ENCODE results near the gene ANKRD13B.

The ANKRD13B gene

DNA sequence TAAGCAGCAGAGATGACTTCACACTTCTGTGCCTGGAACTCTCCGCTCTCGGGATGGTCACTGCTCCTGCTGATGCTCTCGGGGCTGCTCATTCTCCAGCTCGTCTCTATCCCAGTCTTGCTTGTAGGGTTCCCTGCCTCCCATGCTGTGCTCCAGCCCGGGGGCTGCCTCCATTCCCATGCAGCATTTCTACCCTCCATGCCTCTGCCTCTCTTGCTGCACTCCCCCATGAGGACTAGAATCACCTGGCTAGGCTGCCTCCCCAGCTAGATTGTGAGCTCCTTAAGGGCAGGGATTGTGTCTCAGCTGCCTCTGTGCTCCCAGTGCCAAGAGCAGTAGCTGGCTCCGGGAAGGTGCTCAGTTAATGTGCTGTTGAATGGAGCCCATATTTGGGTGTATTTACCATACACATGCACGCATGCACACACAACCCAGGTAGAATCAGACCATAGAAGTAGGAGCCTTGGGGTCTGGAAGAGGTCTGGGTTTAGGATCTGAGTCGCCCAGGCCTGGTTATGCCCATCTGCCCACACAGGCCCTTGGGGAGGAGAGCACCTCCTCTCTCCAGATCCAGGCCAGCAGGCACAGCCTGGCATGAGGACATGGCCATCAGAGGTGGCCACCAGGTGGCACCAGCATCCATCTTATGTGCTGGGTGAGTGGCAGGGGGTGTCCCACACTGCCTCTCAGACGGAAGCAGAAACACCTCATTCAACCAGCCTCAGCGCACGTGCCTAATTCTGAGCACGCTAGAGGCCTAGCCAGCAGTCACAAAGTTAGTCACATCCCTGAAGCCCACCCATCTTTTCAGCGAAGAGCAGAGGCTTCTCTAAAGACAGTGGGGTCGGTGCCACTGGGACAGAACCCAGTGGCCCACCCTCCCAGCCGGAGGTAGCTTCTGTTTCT lies 12.8 kb upstream of the ANKRD13B start:
- in situ Hi-C loops (cut with HindIII; ENCODE audit: low sequenced_read_pairs), result no loop called here

DNA sequence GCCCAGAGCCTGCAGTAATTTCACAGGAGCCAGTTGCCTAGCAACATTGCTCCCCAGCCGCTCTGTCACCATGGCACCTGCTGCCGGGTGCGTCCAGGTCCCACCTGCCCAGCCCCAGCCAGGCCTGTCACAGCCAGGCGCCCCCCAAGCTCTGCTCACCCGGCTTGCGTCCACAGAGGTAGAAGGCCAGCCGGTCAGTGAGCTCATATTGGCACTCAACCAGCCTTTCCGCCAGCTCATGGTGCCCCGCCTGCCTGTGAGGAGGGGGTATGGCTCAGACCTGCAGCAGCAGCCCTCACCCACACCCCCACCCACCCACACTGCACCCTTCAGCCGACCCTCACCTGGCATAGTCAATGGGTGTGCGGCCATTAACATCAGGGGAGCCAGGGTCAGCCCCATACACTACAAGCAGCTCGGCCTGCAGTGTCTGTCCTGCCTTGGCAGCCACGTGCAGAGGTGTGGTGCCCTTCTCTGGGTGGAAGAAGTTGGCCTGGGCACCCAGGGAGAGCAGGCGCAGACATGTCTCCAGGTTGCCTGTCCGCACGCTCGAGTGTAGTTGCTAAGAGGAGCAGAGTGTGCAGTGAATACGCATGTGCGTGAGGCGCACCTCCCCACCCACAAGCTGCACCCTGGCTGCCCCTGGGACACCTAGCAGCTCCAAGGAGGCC lies 11.2 kb upstream of the ANKRD13B start:
- in situ Hi-C loops (cut with HindIII; ENCODE audit: low sequenced_read_pairs), result no loop called here

DNA sequence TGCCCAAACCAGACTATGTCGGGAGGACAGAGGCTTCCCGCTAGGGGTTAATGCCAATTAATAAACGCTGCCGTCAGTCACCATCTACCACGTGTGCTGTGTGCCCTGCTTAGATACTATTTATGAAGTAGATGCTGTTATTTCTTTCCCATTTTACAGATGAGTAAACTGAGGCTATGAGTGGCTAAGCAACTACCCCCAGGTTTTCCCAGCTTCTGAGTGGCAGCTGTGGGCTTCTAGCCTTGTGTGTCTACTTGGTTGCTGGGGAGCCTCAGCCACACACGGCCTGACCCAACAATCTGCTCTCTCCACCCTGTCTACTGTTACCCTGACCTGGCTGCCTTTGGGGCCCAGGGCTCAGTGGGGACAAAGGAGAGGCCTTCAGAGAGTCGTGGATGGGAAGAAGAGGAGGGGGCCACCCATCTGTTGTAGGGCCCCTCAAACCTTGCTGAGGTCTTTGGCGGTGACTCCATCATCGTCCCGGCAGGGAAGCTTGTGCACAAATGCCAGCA lies 10.6 kb upstream of the ANKRD13B start:
- in situ Hi-C loops (cut with HindIII; ENCODE audit: low sequenced_read_pairs), result no loop called here

DNA sequence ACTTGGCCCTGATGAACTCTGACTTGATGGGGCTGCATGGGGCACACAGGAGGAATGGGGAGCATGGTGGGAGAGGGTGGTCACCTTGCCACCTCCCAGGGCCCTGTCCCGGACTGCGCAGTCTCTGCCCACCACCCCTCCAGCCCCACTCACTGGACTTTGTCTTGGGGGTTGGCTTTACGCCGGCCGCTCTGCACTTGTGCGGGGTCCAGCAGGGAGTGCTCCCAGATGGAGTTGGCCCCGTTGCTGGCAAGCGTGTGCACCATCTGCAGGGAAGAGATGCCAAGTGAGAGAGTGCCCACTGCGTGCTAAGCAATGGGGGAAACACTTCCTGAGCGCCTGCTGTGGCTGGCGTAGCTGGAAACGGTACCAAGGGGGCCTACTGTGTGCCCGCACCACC lies 10.2 kb upstream of the ANKRD13B start:
- in situ Hi-C loops (cut with HindIII; ENCODE audit: low sequenced_read_pairs), result no loop called here

DNA sequence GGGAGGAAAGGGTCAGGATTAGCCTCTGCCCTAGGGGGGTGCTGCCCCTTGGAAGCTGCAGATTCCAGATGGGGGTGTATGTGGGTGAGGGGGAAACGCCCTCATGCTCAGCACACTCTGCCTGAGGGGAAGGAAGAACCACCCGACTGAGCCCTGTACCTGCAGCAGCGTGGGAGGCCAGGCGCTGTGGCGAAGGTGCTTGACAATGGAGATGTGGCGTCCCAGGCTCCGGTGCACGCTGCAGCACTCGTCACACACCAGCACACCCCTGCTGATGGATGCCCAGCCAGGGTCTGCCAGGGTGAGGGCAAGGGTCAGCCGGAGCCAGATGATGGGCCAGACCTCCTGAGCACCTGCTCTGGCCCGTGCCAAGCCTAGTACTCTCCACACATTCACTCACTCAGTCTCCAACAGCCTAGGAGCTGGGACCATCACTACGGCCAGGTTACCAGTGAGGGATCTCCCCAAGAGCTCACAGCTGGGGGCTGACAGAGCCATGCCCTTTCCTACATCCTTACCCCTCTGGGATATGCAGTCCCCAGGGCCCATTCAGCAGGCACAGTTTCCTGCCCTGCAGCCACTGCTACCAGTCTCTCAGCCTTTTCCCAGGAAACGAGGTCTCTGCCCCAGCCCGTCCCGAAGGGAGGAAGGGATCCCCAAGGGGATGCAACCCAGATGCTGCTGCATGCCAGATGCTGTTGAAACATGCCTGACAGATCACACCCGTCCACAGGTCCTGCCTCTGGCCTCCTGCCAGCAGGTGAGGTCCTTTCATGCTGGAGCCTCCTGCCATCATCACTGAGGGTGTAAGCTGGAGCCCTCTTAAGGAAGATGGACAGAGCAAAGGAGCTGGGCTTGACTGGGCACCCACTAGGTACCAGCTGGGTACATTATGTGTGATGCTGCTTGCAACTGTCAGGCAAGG lies 9.3 kb upstream of the ANKRD13B start:
- in situ Hi-C loops (cut with HindIII; ENCODE audit: low sequenced_read_pairs), result no loop called here

DNA sequence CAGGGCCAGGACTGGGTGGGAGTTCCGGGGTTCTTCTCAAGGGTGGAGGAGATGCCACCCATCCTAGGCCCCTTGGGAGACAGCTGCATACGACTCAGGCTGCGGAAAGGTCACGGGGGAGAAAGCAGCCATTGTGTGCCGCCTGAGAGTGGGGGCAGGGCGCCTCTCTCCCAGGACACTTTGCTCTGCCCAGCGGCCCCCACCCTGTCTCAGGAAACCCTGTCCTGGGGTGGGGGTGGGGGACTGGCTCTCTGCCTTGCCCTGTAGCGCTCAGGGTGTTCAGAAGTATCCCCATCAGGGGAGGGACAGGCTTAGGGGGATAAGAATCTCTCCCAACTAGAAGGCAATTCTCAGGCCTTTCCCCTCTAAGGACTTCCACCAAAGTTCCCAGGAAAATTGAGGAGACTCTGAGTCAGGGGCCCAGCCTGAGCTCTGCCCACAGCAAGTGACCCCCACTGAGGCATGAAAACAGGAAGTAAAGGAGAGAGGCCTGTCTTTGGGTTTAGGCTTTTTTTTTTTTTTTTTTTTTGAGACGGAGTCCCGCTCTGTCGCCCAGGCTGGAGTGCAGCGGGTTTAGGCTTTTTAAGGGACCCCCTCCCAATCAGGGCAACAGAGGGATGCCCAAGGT lies 8.4 kb upstream of the ANKRD13B start:
- in situ Hi-C loops (cut with HindIII; ENCODE audit: low sequenced_read_pairs), result no loop called here

DNA sequence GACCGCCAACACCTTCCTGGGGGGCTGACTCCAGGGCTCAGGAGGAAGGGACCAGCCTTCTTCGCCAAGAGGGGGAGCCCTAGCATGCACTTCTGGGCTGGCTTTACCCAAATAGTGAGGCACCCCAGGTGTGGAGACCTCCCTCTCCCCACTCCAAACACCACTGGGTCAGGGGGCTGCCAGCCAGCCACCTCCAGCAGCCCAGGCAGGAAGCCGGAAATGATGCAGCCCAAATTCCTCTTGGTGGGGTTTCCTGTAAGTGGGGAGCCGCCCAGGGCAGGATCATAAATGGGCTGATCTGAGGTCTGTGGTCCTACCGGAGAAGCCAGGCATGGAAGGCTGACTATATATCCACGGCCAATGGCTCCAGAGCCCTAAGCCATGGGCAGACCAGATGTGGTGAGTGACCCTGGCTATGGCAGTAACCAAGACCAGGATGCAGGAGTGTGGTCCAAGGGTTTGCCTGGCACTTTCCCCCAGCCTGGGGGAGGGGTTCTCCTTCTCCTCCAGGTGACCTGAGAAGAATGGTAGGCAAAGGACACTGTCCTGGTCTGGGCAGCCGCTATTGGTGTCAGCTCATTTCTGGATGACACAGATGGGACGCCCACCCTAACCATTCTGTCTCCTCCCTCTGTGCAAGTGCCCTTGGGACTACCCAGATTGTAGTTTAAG lies 7.7 kb upstream of the ANKRD13B start:
- in situ Hi-C loops (cut with HindIII; ENCODE audit: low sequenced_read_pairs), result no loop called here

DNA sequence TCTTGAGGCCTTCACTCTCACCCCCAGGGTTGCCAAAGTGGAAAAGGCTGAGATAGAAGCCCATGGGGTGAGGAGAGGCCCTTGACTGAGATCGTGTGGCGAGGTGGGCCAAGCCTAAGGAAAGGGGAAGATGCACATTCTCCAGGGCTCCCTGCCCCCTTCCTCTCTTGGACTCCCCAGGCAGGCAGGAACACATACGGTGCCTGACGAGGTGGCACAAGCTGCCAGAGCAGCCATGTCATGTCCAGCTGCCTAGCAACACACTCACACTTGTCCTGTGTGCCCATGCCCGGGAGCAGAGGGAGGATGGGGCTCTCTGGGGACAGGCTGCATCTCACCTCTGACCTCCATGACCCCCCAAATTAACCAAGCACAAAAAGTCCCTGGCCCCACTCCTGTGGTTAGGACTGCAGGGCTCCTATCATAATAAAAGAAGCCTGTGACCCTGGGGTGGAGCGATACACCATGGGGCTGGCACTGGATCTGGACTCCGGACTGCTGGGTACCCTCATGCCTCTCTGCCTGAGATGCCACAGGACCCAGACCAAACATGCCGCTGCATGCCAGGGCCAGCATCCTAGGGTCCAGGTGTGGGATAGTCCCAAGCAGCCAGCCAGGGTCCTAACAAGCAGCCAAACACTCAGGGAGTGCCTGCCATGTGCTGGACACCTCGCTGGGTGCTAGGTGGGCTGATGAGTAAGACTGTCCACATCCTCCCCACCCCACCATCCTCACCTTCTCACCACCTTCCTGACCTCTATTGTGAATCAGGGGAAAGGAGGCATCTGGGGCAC lies 6.1 kb upstream of the ANKRD13B start:
- in situ Hi-C loops (cut with HindIII; ENCODE audit: low sequenced_read_pairs), result no loop called here

DNA sequence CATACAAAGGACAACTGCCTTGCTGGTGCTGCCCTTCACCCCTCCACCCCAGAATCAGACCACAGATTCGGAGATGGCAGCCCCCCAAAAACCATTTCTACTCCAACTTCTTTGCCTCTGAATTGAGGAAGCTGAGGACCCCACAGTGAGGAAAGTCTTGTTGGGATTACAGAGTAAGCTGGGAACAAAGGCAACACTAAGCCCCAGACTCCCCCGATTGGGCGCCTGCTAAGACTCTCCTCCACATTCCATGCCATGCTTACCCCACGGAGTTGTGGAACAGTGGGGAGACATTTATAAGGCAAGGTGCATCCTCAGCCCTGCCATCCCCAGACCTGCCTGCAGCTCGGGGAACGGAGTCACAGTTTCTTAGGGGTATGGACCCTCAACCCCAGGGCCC lies 5.3 kb upstream of the ANKRD13B start:
- in situ Hi-C loops (cut with HindIII; ENCODE audit: low sequenced_read_pairs), result no loop called here

DNA sequence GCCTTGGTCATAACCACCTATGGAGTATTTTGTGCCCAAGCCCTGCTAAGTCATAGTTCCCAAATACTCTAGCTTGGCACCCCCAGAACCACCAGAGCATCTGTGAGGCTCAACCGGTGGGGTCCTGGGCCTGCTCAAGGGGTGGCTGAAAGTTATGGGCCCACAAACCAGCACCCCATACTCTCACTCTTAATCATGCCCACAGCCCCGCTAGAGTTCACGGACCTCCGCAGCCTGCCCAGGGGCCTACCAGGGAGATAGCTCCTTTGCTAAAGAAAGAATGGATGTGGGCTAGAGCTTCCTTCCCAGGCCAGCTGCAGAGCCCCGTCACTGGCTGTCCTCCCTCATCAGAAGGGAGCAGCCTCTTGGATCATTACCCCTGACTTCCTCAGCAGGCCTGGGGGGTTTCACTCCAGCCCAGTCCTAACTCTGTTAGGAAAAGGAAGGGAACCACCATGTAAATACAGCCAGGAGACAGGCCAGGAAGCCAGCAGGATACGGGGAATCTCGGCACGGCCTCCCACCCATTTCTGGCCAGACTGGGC lies 4.8 kb upstream of the ANKRD13B start:
- in situ Hi-C loops (cut with HindIII; ENCODE audit: low sequenced_read_pairs), result no loop called here

DNA sequence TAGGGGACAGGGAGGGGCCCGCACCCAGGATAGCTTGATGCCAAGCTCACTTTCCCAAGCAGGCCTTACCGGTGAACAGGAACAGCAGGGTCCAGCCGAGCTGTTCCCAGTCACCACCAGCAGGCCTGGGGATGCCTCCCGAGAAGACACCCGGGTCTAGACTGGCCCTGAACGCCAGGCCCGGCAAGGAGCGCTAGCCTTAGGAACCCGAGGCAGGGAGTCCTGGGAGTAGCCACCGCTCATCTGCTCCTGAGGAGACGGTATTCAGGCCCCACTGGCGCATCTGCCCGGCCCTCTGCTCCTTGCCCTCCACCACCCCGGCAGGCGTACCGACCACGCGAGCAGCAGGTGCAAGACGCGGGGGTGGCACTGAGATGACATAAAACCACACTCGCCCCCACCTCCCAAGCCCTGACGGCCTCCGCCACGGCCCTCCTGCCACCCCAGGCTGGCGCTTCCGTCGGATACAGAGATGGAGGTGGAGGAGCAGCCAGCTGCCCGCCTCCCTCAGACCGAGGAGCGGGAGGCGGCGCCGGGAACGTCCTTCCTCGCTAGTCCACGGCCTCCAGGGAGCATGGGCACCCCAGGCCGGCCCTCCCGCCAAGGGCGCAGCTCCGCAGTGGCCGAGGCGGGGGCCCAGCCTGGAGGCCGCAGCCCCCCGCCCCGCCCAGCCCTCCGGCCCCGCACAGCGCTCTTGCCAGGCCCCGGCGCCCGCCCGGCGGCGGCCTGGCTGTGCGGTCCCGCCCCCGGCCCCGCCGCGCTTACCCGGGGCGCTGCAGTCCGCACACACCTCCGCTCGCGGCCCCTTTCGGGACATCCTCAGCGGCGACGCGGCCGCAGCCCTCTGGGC lies 4.1 kb upstream of the ANKRD13B start:
- in situ Hi-C loops (cut with HindIII; ENCODE audit: low sequenced_read_pairs), result no loop called here

DNA sequence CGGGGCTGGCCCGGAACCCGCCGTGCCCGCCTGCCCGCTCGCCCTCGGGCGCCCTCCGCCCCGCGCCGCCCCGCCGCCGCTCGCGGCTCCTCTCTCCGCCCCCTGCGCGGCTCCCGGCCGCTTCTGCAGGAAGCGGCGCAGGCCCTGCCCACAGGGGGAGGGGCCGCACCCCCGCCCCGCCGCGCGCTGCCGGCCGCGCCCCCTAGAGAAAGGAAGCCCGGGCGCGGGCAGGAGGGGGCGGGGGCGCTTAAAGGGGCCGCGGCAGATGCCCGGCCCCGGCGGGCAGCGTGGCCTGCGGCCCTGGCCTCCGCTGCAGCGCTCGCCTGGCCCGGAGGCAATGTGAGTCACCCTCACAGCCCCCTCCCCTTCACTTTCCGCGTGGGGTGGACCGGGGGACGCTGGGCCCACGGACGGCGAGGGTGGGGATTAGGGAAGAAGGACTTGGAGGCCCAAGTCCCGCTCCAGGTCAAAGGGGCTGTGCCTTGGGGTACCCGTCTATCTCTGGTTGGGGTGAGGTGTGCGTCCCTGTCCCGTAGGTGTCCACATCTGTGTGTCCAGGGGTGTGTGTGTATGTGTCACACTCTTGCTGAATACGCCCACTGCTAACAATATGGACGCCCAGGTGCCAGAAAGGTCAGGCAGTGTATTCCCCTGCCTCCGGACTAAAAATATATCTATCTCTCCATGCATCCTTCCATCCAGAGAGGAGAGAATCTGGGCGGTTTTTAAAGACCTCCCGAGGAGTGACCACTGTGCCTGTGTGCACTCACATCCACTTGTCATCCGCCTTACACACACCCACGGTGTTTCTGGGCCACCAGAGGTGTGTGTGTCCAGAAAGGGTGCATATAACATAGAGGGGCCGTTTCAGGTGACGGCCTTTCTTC lies 3.2 kb upstream of the ANKRD13B start, which contains the start of gene GIT1:
Gene GIT1 (minus strand): TSS at position 125 of the 887 bp plus-strand sequence. CDS start 270 bp downstream, outside the sequence.
- in situ Hi-C loops (cut with HindIII; ENCODE audit: low sequenced_read_pairs), result no loop called here

DNA sequence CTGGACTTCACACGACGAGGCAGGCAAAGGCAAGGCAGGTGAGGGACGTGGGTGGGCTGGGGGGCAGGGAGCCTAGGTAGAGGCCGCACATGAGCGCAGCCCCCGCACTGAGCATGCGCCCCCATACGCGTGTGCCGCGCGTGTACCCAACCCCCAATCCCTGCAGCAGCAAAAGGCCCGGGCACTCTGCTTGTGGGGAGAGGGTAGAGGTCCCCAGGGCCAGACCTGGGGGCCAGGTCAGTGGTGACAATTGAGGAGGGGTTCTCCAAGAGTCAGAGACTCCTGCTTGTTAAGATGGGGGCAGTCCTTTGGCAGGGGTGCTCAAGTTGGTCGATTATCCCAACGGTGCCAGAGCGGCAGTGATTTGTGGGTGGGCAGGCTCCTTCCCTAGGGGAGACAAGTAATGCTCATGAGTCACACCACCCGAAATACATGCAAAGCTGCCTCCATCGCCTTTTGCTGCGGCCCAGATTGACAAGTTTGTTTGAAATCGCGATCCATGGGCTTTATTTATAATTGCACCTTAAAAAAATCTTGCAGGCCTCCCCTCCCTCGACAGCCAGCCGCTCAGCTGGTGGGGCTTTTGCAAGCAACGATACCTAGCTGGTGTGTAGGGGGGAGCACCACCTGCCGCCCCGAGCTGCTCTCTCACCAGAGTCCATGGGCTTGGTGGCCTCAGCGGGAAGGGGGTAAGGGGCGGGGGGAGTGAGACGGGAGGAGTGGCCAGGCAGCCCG lies 2.4 kb upstream of the ANKRD13B start:
- in situ Hi-C loops (cut with HindIII; ENCODE audit: low sequenced_read_pairs), result no loop called here

DNA sequence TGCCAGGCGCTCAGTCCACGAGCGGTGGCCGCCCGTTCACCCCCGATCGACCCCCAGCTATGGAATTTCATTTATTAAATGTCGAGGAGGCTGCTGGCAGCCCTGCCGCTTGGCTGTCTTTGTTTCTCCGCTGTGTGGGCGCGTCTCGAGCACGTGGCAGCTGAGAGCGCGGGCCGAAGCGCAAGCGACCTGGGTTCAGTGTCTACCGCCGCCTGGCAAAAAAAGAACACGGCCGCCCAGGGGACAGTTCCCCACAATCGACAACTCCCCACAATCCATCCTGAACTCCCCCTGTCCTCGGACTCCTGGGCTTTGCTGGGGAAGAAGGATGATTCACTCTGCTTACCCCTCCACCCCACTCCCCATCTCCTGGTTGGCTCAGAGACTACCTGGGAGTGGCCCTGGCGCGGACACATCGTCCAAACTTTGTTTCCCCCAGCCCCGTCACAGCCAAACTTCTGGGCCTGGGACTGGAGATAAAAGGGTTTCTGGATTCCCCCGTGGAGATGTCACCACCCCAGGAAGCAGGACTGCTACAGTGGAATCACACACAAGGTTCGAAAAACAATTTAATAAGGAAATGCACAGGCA lies 1.7 kb upstream of the ANKRD13B start:
- in situ Hi-C loops (cut with HindIII; ENCODE audit: low sequenced_read_pairs), result no loop called here

DNA sequence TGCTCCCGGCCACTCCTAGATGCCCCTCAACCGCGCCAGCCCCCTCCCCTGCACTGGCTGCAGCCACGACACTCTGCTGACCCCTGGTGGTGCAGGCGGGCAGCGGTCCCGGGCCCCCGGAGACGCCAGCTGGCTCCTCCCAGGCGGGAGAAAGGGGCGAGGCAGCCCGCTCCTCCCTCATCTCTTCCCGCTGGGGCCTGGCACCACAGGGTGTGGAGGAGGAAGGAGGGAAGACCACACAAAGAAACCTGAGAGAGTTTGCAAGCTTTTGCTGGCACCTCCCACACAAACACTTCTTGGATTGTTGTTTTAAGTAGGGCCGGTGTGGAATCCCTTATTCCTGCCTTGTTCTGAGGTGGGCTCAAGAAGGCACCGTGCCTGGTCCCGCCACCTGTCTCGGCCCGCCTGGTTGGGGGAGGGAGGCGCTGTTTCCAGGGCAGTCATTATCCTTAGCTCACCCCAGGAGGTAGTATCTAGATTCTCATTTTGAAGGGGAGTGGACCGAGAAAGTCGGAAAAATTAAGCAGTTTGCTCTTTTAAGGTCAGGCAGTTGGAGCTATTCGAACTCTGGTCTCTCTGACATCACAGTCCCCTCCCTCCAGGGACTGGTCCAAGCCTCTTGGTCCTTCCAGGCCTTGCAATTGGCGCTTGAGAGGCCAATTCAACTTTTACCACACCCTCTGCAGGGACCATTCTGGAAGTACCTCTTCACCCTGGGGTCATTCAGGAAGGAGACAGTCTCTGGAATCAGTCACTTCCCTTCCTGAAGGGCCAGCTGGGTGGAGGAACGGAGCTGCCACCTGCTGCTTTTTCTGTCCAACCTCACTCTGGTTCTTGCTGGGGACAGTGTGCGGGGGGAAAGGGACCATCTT lies 959 bp upstream of the ANKRD13B start:
- in situ Hi-C loops (cut with HindIII; ENCODE audit: low sequenced_read_pairs), result no loop called here
